ENCODE measurements around the gene IL1RN. TPM values are rescaled to one million over a fixed set of nuclear protein-coding genes. Genes with fewer than 3 reads are reported as not detected.
"Not testable (repeated sequence)": the region's sequence is repeated elsewhere in the genome, so short reads cannot be mapped to it uniquely, and the experiment has no call there.

Gene IL1RN
- total and polyA plus RNA-seq, 2 donors (not counting 3 experiments of a cell fraction or from before 2014, with no cell fraction given): not detected

DNA sequence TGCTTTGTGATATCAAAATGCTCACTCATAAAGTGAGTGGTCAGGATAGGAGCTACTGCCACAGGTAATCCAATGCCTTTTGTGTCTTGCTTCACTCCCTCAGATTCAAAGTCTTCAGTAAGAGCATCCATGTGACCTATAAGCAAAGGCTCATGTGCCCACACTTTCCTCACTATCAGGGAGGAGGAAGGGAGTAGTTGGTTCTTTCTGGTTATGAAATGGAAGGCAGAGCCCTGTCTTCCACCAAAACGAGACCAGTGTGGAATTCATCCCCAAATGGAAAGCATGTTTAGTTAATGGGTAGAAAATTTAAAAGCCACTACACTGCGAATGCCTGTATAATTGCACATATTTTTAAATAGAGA is 33.8 kb upstream of the IL1RN start:
- Histone ChIP-seq H3K4me3 (replicated peaks in 1 of 3; ENCODE audit: insufficient read depth in 1 of 3, low read depth in 1 of 3, low read length in 3 of 3) (no peak overlapping the region), H3K4me1 (ENCODE audit: control insufficient read depth, extremely low read depth, insufficient read depth, low read length) (no peaks in the 10 kb centered on the region), H3K4me2 (ENCODE audit: insufficient read depth, low read length) (no peak overlapping the region), H3K9me3 (replicated peaks; ENCODE audit: control insufficient read depth, insufficient read depth, low read length) (no peaks in the 10 kb centered on the region), H3K9ac (replicated peaks; ENCODE audit: extremely low read depth, insufficient read depth, low read length) (no peak overlapping the region), H3K79me2 (ENCODE audit: control insufficient read depth, insufficient read depth, low read length) (no peaks in the 10 kb centered on the region), H3K9me1 (replicated peaks; ENCODE audit: control insufficient read depth, extremely low read depth, insufficient read depth, low read length) (no peaks in the 10 kb centered on the region), H4K20me1 (replicated peaks; ENCODE audit: control insufficient read depth, extremely low read depth, insufficient read depth, low read length) (no peaks in the 10 kb centered on the region), H3K27ac (ENCODE audit: insufficient read depth, low read depth, low read length) (no peak overlapping the region), H3K36me3 (ENCODE audit: control insufficient read depth in 2 of 2, extremely low read depth in 1 of 2, insufficient read depth in 2 of 2, low read length in 2 of 2) (no peaks in the 10 kb centered on the region), H3K27me3 (ENCODE audit: control insufficient read depth in 2 of 2, insufficient read depth in 2 of 2, low read length in 2 of 2) (no peaks in the 10 kb centered on the region), H2AFZ (ENCODE audit: low read depth, low read length) (no peak overlapping the region)
- FAIRE-seq: no peak
- POLR2A ChIA-PET: no interaction called here
- intact Hi-C loops (cut with micrococcal nuclease) (no loop called here), dilution Hi-C loops (cut with MboI; ENCODE audit: extremely low pct_ligation_motif_present, low sequenced_read_pairs) (no loop called here)
- no TSS peak for BruUV-seq (replicated peaks)
- DNase-seq (ENCODE audit: low read depth, low spot score): no peak
- TF ChIP-seq, protein P1, sequence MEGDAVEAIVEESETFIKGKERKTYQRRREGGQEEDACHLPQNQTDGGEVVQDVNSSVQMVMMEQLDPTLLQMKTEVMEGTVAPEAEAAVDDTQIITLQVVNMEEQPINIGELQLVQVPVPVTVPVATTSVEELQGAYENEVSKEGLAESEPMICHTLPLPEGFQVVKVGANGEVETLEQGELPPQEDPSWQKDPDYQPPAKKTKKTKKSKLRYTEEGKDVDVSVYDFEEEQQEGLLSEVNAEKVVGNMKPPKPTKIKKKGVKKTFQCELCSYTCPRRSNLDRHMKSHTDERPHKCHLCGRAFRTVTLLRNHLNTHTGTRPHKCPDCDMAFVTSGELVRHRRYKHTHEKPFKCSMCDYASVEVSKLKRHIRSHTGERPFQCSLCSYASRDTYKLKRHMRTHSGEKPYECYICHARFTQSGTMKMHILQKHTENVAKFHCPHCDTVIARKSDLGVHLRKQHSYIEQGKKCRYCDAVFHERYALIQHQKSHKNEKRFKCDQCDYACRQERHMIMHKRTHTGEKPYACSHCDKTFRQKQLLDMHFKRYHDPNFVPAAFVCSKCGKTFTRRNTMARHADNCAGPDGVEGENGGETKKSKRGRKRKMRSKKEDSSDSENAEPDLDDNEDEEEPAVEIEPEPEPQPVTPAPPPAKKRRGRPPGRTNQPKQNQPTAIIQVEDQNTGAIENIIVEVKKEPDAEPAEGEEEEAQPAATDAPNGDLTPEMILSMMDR (IDR thresholded peaks at IDR 0.05; ENCODE audit: extremely low read depth in 1 of 2, insufficient read depth in 1 of 2, low read depth in 1 of 2, low read length in 2 of 2): no peak
- TF ChIP-seq, protein P2, sequence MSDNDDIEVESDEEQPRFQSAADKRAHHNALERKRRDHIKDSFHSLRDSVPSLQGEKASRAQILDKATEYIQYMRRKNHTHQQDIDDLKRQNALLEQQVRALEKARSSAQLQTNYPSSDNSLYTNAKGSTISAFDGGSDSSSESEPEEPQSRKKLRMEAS (IDR thresholded peaks at IDR 0.05; ENCODE audit: insufficient read depth, insufficient read length): no peak
- TF ChIP-seq EZH2 (IDR thresholded peaks at IDR 0.05; ENCODE audit: borderline replicate concordance, low read depth, low read length, severe bottlenecking): no peak
- TF ChIP-seq MYC (IDR thresholded peaks at IDR 0.05; ENCODE audit: low read depth, low read length): no peak
- TF ChIP-seq POLR2A (IDR thresholded peaks at IDR 0.05; ENCODE audit: low read depth, low read length): no peak
- no peak for TF ChIP-seq POLR2AphosphoS5 (IDR thresholded peaks at IDR 0.05; ENCODE audit: insufficient read depth, low read depth, low read length)
- no peak for TF ChIP-seq FOS (IDR thresholded peaks at IDR 0.05; ENCODE audit: borderline replicate concordance, insufficient read depth, low read length)
- TF ChIP-seq JUN (IDR thresholded peaks at IDR 0.05; ENCODE audit: borderline replicate concordance, insufficient read depth, insufficient read length, low read depth): no peak
- TF ChIP-seq GATA2 (IDR thresholded peaks at IDR 0.05; ENCODE audit: insufficient read depth, insufficient read length, low read depth, low read length): no peak
- CTCF ChIA-PET: no interaction called here

DNA sequence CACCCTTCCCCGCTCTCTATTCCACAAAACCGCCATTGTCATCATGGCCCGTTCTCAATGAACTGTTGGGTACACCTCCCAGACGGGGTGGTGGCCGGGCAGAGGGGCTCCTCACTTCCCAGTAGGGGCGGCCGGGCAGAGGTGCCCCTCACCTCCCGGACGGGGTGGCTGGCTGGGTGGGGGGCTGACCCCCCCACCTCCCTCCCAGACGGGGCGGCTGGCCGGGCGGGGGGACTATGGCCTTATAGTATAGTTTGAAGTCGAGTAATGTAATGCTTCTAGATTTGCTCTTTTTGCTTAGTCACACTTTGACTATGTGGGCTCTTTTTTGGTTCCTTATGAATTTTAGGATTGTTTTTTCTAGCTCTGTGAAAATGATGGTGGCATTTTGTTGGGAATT is 31.1 kb upstream of the IL1RN start:
- H4K20me1 ChIP-seq (replicated peaks; ENCODE audit: control insufficient read depth, extremely low read depth, insufficient read depth, low read length); H3K9ac ChIP-seq (replicated peaks; ENCODE audit: extremely low read depth, insufficient read depth, low read length); DNase-seq (ENCODE audit: low read depth, low spot score); H3K4me3 ChIP-seq (replicated peaks in 1 of 3; ENCODE audit: insufficient read depth in 1 of 3, low read depth in 1 of 3, low read length in 3 of 3); intact Hi-C loops (cut with micrococcal nuclease); dilution Hi-C loops (cut with MboI; ENCODE audit: extremely low pct_ligation_motif_present, low sequenced_read_pairs); H3K4me1 ChIP-seq (ENCODE audit: control insufficient read depth, extremely low read depth, insufficient read depth, low read length); H3K27ac ChIP-seq (ENCODE audit: insufficient read depth, low read depth, low read length); POLR2A ChIA-PET; H3K9me1 ChIP-seq (replicated peaks; ENCODE audit: control insufficient read depth, extremely low read depth, insufficient read depth, low read length); H3K36me3 ChIP-seq (ENCODE audit: control insufficient read depth in 2 of 2, extremely low read depth in 1 of 2, insufficient read depth in 2 of 2, low read length in 2 of 2); H3K4me2 ChIP-seq (ENCODE audit: insufficient read depth, low read length); H3K79me2 ChIP-seq (ENCODE audit: control insufficient read depth, insufficient read depth, low read length); FAIRE-seq; H2AFZ ChIP-seq (ENCODE audit: low read depth, low read length); H3K9me3 ChIP-seq (replicated peaks; ENCODE audit: control insufficient read depth, insufficient read depth, low read length); BruUV-seq (replicated peaks); CTCF ChIA-PET; H3K27me3 ChIP-seq (ENCODE audit: control insufficient read depth in 2 of 2, insufficient read depth in 2 of 2, low read length in 2 of 2): not testable (repeated sequence)

DNA sequence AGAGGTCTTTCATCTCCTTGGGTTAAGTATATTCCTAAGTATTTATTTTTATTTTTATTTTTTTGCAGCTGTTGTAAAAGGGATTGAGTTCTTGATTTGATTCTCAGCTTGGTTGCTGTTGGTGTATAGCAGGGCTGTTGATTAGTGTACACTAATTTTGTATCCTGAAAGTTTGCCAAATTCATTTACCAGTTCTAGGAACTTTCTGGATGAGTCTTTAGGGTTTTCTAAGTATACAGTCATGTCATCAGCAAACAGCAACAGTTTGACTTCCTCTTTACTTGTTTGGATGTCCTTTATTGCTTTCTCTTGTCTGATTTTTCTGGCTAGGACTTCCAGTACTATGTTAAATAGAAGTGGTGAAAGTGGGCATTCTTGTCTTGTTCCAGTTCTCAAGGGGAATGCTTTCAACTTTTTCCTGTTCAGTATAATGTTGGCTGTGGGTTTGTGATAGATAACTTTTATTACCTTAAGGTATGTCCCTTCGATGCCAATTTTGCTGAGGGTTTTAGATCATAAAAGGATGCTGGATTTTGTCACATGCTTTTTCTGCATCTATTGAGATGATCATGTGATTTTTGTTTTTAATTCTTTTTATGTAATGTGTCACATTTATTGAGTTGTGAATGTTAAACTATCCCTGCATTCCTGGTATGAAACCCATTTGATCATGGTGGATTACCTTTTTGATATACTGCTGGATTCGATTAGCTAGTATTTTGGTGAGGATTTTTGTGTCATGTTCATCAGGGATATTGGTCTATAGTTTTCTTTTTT is 30.4 kb upstream of the IL1RN start:
- DNase-seq (ENCODE audit: low read depth, low spot score); H3K9me1 ChIP-seq (replicated peaks; ENCODE audit: control insufficient read depth, extremely low read depth, insufficient read depth, low read length); H3K9ac ChIP-seq (replicated peaks; ENCODE audit: extremely low read depth, insufficient read depth, low read length); H3K27ac ChIP-seq (ENCODE audit: insufficient read depth, low read depth, low read length); FAIRE-seq; intact Hi-C loops (cut with micrococcal nuclease); BruUV-seq (replicated peaks); dilution Hi-C loops (cut with MboI; ENCODE audit: extremely low pct_ligation_motif_present, low sequenced_read_pairs); H3K9me3 ChIP-seq (replicated peaks; ENCODE audit: control insufficient read depth, insufficient read depth, low read length); H2AFZ ChIP-seq (ENCODE audit: low read depth, low read length); H3K27me3 ChIP-seq (ENCODE audit: control insufficient read depth in 2 of 2, insufficient read depth in 2 of 2, low read length in 2 of 2); CTCF ChIA-PET; H3K4me2 ChIP-seq (ENCODE audit: insufficient read depth, low read length); POLR2A ChIA-PET; H4K20me1 ChIP-seq (replicated peaks; ENCODE audit: control insufficient read depth, extremely low read depth, insufficient read depth, low read length); H3K4me1 ChIP-seq (ENCODE audit: control insufficient read depth, extremely low read depth, insufficient read depth, low read length); H3K36me3 ChIP-seq (ENCODE audit: control insufficient read depth in 2 of 2, extremely low read depth in 1 of 2, insufficient read depth in 2 of 2, low read length in 2 of 2); H3K79me2 ChIP-seq (ENCODE audit: control insufficient read depth, insufficient read depth, low read length); H3K4me3 ChIP-seq (replicated peaks in 1 of 3; ENCODE audit: insufficient read depth in 1 of 3, low read depth in 1 of 3, low read length in 3 of 3): not testable (repeated sequence)
